Measurements from ENCODE around the gene PRUNE2.

- no peak for TF ChIP-seq CTCF (IDR thresholded peaks at IDR 0.05)
- TF ChIP-seq POLR2A (IDR thresholded peaks at IDR 0.05) = no peak
Observed at GRCh38 chr9:76856016-76856415, 49.9 kb downstream of the PRUNE2 start.

All from adrenal gland (tissue), 5 donors.